Stimulated activated CD4-positive, alpha-beta T cell treated with anti-CD3 and anti-CD28 coated beads, Interleukin-2, amount 100 ng/mL, for 4 hours (primary cell): Measurements from ENCODE around the gene IGLON5.

ENCODE experiments used
- DNase-seq: peaks from one replicate; pipeline ENCODE4 v3.0.0-alpha.2; 2020; ENCODE audit warnings: low read depth

The IGLON5 gene

DNA sequence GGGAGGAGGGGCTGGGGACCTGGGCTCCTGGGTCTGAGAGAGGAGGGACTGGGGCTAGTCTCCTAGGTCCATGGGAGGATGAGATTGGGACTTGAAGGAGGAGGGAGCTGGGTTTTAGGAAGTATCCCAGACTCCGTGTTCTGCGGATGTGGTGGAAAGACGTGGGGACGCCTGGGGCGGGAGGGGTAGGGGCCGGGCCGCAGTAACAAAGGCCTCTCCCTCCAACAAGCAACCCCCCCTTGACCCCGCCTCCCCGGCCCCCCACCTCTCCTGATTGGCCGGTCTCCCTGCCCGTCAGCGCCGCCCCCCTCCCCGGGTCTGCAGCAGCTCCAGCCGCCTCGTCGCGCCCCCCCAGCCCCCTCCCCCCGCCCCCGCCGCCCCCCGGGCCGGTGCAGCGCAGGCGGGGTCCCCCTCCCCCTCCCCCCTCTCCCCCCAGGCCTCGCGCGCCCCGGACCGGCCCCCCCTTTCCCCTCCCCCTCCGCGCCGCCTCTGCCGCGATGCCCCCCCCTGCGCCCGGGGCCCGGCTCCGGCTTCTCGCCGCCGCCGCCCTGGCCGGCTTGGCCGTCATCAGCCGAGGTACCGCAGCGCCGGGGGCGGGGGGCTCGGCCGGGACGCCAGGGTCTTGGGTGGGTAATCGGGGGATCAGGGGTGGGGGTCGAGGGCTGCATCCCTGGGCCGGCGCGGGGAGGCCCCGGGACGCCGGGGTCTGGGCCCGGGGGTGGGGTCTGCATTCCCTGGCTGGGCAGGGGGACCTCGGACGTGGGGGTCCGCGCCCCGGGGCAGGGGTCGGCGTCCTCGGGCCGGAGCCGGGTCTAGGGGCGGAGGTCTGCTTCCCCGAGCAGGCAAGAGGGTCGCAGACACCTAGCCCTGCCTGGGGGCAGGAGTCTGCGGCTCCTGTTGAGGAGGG, at the start of gene IGLON5:
Gene IGLON5 (plus strand): TSS at position 294 of the 907 bp plus-strand sequence. CDS start 204 bp downstream, at position 498.
- no peak for DNase-seq

DNA sequence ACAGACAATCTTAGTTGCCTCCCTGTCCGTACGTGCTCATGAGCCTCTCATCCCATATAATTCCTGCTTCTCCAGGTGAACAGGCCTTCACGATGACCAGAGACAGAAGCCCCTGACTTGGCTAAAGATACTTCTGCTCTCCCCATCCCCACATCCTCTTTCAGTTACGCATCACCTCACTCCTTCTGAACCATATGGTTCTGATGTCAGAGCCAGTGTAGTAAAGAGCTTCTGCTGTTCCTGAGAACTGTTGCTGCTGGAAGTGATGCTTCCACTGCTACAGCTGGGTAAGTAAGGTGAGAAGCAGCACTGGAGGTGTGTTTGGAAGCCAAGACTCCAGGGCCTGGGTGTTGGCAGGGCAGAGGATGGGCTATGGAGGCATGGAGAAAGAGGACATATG, 47.6 kb upstream of the IGLON5 start:
- DNase-seq, result no peak

DNA sequence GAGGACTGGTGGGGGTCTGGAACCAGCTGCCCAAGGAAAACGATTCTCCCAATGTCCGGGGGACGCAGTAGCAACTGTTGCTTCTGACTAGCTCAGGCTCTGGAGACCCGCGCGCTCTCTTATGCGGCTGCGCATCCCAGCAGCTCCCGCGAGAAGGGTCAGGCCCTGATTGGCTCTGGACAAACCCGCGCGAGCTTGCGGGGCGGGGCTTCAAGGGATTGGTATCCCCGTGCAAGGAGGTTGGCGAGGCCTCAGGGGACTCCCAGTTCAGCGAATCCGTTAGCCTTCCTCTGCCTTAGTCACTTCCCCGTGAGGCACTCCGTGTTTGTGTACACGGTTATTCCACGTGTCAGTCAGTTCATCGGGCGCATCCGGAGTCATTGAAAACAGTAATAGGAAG, 40.4 kb upstream of the IGLON5 start:
- no peak for DNase-seq

DNA sequence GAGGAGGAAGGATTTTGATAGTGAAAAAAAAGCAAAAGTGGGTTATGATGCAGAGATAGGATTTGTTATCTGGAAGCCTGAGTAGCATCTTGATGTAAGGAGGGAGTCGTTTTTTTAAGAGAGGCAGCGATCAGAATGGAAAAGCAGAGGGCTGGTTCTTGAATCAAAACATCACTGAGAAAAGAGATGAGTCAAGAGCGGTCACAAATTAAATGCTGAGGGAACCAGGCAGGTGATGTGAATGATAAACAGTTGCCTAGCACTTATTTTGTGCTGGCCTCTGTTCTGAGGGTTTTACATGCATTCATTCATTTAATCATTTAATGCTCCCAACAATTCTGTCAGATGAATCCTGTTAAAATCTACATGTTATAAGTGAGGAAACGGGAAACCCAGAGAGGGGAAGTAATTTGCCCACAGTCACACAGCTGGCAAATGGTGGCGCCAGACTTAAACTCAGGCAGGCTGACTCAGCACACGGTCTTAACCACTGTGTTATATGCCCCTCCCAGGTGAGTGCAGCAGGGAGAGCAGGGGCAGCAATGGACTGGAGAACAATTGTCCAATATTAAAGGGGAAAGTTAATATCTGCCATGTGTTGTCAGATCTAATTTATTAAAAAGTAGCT, 39.1 kb upstream of the IGLON5 start:
- no peak for DNase-seq

DNA sequence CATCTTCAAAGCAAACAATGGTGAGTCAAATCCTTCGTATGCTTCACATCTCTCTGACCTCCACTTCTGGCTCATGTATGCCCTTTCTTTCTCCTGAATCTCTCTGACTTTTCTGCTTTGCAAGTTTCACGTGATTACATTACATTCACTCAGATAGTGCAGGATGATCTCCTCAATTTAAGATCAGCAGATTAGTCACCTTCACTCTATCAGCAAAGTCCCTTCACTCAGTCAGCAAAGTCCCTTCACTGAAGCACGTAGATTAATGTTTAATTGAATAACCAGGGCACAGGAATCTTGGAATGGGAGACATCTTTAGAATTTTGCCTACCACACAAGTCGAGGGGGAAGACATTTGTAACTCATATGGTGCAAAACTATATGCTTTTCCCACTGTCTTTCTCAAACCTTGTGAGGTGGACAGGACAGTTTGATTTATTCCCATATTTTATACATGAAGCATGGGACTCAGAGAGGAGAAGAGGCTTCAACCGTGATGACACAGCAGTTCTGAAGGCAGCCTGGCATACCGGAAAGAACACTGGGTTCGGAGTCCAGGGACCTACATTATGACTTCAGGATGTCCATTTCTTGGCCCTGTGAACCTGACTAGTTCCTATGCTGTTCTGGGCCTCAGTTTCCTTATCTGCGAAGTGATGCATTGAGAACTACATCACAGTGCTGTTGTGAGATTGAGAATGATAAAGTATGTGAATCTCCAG, 37.2 kb upstream of the IGLON5 start:
- DNase-seq, result no peak

DNA sequence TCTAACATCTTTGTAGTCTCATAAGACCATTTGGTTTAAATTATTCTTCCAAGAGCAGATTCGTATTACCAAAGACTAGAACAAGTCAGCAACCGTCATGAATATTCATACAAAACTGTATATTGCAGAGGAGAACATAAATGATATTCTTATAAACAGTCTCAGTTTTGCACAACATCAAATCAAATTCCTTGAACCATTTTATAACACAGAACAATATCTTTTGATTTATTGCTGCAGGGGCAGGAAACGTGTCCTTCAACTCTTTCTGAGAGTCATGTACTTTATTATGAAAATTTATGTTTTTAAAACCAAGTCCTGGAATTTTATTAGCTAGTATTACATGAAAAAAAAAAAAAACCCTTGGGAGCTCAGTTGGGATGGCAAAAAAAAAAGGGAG, 34.3 kb upstream of the IGLON5 start:
- DNase-seq, result no peak

DNA sequence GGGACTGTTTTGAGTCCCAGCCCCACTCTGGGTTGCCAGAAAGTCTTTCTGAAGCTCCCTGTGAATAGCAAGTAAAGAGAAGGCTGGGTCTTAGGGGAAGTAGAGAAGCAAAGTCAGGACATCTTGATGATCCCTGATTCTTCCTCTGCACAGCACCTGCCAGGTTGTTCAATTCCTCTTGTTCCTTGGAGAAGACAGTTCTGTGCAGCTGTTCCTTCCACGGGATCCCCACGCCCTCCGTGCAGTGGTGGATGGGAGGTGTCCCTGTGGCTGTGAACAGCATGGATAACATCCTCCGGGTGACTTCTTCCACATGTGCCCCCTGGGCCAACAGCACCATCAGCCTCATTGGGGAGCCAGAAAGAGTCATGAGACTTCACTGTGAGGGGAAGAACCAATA, 29.1 kb upstream of the IGLON5 start:
- DNase-seq, result no peak

DNA sequence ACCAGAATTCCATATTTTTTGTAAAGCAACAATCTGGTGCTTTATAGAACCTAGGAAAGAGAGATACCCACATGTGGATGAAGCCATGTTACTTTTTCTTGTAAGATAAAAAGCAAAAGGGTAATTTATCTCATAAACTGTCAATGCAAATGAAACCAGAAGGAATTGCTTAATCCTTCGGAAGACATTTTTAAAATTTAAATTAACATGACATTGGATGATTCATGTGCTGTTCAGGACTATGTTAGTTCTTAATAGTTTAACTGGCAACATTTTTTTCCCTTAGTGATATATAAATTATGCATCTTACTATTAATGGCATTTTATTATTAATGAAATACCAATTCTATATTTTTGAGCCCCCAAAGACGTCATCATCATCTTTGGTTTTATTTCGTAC, 25.8 kb upstream of the IGLON5 start:
- no peak for DNase-seq

DNA sequence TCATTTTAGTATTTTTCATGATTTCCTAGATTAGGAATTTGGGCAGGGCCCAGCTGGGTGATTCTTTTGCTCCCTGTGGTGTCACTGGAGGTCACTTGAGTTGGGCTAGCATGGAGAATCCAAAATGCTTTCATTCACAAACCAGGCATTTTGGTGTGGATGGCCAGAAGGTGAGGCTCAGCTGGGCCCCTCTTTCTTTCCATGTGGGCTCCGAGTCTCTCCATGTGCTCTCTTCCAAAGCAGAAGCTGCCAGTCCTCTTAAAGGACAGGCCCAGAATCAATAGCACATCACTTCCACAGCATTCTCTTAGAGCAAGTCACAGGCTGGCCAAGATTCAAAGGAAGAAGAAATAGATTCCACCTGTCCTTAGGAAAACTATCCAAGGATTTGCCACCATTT, 21.8 kb upstream of the IGLON5 start:
- no peak for DNase-seq

DNA sequence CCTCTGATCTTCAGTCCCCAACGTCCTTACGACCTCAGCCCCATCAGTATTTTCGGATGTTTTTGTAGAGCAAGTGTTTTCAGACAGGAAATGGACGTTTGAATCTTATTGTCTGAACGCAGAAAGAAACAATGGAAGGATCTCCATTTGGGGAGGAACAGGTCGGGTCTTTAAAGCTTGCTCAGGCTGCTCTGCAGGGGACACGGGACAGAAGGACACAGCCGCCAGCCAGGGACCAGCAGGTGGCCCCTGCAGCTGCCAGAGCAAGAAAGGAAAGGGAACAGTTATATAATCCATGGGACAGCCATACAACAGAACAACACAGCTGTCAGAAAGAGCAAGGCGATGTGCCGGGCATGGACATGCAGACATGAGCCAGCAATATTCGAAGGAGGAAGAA, 18.5 kb upstream of the IGLON5 start:
- DNase-seq, result no peak

DNA sequence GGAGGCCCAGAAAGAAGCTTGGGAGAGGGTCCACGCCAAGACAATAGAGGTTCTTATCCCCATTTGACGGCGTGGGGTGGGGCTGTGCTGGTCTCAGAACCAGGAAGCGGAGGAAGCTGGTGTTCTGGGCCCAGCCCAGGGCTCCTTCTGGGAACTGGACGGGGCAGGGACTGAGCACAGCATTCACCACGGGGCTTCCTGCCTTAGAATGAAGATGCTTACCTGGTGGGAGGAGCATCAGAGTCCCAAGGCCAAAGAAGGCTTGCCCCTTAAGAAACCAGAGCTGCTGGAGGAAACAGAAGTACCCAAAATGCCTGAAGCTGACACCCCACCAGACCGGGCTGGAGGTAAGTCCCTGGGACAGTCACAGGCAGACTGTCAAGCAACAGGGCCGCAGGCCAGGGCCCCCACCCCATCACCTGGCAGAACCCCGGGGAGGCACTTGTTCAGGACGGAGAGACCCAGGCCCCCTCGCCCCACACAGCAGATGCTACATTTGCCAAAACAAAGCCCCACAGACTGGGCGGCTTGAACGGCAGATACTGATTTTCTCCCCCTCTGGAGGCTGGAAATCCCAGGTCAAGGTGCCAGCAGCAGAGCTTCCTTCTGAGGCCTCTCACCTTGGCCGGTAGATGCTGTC, 17.8 kb upstream of the IGLON5 start:
- DNase-seq, result no peak

DNA sequence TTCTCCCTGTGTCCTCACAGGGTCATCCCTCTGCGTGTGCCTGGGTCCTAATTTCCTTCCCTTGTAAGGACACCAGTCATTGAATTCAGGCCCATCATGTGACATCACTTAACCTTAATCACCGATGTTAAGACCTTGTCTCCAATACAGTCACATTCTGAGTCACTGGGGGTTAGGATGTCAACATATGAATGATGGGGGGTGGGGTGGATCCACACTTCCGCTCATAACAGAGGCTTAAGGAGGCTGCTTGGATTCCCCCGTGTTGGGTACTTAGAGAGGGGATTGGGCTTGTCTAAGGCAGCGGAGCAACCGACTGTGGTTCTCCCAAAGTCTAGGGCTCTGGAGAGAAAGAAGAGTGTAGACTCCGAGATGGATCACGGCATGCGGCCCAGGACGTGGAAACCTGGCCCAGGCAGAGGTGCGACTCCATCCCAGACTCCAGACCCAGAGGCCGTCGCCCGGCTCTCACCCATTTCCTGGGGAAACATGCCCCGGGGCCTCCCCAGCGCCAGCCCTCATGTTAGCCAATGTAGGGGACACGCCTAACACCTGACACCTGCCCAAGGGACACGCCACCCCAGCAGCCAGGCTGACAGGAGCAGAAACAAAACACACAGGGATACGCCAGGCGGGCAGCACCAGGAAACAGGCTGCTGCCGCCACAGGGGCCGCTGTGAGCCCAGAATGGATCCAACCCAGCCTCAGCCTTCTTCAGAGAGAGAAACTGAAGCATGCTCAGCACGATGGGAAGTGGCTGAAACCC, 17.1 kb upstream of the IGLON5 start:
- DNase-seq, result no peak

DNA sequence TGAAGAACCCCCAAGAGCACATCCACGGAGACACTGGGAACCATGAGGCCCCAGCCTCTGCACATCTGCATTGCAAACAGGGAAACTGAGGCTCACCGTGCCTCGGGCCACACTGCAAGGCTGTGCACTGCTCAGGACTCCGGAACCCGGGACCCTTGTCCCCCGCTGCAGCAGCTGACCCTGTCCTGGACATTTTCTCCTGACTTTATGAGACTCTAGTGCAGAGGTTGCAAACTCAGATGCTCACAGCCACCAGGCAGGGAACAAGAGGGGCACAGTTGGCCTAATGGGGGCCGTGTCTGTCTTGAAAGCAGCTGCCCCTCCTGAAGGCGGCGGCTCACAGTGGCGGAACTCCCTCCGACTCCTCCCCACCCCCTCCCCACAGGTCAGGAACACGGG, 16.5 kb upstream of the IGLON5 start:
- DNase-seq, result no peak

DNA sequence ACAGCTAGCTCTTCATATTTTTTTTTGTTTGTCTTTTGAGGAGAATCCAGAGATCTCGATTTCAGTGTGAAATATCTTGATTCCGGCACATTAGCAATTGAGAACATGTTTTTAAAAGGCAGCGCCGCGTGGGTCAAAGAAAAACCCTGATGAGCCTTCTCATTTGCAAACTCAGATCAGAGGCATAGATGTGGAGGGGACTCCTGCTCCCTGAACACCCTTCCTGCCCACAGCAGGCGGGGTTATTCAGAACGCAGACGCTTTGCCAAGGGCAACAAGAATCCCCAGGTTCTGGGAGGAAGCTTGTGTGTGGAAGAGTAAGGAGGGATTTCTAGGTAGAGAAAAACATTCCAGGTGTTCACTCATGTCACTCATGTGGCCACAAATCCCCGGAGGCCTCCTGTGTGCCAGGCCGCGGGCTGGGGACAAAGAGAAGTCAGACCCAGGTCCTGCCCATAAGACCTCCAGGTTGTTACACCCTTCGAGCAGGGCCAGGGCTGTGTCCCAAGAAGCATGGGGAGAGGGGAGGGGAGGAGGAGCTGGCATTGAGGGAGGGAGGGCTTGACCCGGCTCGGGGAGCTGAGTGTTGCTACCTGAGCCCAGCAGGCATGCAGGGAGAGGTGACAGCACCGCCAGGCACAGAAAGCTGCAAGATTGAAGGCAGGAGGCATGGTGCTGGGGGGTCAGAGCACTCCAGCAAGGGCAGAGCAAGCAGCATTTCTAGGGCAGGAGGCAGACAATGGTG, 15.9 kb upstream of the IGLON5 start:
- DNase-seq, result no peak

DNA sequence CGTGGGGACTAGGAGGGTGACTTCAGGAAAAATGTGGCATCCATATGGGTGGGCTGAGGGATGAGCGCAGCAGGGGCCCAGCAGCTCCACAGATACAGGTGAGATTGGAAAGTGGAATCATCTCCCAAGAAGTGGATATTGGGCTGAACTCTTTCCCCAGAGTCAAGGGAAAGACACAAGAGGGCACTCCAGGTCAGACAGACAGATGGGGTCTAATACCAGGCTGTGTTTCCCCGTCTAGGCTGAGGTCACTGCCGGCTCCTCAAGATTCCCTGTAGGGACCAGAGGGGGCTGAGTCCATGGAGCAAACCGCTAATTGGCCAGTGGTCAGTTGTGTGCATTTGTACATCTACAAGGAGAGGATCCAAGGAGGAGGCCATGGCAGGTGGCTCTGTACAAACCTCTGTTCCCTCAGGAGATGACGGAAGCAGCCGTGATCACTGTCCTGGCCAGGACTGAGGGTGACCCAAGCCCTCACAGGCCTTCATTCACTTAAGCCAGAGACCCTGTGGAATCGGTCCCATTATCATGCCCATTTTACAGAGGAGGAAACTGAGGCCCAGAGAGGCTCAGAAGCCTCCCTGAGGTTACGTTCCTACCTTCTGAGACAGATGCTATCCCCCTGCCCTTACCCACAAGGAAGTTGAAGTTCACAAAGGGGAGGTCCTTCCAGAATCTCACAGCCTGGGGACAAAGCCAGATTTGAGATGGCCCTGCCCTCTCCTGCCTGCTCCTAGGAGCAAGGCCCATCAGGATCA, 14.9 kb upstream of the IGLON5 start:
- DNase-seq, result no peak

DNA sequence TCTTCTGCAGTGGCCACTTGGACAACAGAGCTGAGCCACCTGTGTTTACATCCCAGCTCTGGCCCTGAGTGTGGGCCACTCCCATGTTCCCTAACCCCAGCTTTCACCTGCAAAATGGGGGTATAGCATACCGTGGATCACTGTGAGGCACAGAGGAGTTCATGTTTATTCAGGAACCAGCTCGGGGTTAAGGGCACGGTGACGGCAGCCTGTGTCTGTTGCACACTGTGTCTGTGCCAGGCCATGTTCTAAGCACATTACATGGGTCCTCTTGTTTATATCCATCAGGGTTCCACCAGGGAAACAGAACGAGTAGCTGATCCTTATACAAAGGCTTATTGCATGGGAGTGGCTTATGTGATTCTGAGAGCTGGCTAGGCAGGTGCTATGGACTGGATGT, 14.0 kb upstream of the IGLON5 start:
- no peak for DNase-seq

DNA sequence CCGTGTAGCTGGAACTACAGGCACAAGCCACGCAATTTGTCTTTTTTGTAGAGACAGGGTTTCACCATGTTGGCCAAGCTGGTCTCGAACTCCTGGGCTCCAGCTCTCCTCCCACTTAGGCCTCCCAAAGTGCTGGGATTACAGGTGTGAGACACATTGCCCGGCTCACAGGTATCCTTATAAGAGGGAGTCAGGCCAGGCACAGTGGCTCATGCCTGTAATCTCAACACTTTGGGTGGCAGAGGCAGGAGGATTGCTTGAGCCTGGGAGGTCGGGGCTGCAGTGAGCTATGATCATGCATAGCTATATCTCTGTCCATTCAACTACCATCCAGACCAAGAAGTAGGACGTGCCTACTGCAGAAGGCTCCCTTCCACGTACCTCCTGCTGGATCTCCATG, 10.2 kb upstream of the IGLON5 start:
- DNase-seq, result no peak

DNA sequence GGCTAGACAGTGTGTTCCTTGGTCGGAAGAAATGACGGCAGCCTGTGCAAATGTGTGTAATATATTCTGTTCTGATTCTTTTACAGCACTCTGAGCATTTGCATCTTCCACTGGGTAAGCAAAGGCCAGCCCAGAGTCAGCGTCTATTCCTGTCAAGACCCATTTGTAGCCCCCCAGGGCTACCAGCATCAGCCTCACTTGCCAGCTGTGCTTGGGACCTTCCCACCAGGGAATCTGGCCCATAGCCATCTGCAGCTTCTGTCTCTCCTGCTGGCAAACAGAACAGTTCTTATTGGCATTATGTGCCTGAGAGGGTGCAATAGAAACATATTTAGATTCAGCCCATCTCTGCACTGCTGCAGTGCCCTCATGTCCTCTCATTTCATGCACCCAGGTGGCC, 6.0 kb upstream of the IGLON5 start:
- DNase-seq, result no peak

DNA sequence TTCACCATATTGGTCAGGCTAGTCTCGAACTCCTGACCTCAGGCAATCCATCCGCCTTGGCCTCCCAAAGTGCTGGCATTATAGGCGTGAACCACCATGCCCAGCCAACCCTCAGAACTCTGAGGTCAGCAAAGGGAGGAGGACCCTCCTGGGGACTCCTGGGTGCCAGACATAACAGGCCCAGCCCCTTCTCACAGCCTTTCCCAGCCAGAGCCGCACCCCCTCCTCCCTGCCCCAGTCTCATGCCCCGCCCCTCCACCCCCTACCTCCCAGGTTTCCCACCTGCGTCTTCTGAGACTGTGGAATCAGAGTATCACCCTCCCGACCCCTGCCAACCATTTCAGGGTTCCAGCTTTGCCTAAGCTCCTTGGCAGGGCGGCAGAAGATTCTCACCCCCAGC, 5.2 kb downstream of the IGLON5 start:
- DNase-seq, result no peak

DNA sequence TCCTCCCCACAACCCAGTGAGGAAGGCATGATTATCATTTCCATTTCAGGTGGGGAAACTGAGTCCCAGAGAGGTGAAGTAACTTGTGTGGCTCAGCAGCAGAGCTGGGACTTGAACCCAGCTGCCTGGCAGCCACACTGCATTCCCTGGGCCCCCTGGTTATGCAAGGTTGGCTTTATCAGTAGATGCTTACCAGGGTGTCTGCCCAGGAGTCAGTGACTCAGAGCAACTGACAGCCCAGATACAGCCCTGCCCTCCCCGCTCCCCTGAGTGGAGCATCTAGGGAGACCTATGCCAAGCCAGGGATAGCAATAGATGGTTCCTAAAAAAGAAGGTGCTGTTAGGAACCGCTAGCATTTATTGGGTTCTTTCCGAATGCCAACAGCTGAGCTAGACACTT, 5.9 kb downstream of the IGLON5 start:
- DNase-seq, result no peak
